Omental fat pad (tissue), 4 donors: ENCODE data around the gene ATP1A2. TPM values are rescaled to one million over a fixed set of nuclear protein-coding genes. Genes with fewer than 3 reads are reported as not detected.

Source experiments
- ATAC-seq: fragments of 150-250 bp; one replicate; pipeline ENCODE4 v1.9.1; 2016; ENCODE audit warnings: mild to moderate bottlenecking, moderate library complexity; ENCODE audit not compliant: low FRiP score
- DNase-seq: peaks from one replicate; pipeline ENCODE4 v3.0.0-alpha.2; 2019; ENCODE audit warnings: low spot score
- total RNA-seq, 4 donors: library from RNA; depleted of rRNA; stranded (reverse); fragments of >200 nt; gene quantifications; one replicate each; pipeline ENCODE4 v1.1.0, GENCODE V29; 2016
- TF ChIP-seq, protein P1 (sequence below), 3 donors: fragments of 450-650 bp; IDR thresholded peaks; one replicate each; pipeline ENCODE4 v1.5.1; 2016 to 2017; ENCODE audit warnings: antibody characterized with exemption in 3 of 3, mild to moderate bottlenecking in 3 of 3, moderate library complexity in 2 of 3

Gene ATP1A2
- total RNA-seq, 4 donors from 2014 or later: 45.5 to 91.1 (median 76.3) TPM

DNA sequence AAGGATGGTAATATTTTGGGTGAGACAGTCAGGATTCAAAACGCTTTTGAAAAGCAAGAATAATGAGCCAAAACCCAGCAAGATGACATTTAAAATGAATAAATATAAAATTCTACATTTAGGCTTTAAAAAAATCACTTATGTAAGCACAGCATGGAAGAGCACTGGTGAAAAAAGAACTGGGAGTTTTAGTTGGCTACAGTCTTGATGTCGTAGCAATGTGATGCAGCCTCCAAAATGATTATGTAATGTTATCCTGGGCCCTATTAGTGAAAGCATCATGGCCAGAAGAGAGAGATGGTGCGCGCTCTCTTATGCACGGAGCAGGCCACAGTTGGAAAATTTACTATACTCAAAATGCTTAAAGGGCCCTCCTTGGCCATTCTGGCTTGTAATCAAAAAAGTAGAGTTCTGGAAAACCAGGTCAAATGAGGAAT is 29.1 kb upstream of the ATP1A2 start:
- TF ChIP-seq, protein P1, sequence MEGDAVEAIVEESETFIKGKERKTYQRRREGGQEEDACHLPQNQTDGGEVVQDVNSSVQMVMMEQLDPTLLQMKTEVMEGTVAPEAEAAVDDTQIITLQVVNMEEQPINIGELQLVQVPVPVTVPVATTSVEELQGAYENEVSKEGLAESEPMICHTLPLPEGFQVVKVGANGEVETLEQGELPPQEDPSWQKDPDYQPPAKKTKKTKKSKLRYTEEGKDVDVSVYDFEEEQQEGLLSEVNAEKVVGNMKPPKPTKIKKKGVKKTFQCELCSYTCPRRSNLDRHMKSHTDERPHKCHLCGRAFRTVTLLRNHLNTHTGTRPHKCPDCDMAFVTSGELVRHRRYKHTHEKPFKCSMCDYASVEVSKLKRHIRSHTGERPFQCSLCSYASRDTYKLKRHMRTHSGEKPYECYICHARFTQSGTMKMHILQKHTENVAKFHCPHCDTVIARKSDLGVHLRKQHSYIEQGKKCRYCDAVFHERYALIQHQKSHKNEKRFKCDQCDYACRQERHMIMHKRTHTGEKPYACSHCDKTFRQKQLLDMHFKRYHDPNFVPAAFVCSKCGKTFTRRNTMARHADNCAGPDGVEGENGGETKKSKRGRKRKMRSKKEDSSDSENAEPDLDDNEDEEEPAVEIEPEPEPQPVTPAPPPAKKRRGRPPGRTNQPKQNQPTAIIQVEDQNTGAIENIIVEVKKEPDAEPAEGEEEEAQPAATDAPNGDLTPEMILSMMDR (IDR thresholded peaks at IDR 0.05): no peak
- no peak for ATAC-seq
- no peak for DNase-seq

DNA sequence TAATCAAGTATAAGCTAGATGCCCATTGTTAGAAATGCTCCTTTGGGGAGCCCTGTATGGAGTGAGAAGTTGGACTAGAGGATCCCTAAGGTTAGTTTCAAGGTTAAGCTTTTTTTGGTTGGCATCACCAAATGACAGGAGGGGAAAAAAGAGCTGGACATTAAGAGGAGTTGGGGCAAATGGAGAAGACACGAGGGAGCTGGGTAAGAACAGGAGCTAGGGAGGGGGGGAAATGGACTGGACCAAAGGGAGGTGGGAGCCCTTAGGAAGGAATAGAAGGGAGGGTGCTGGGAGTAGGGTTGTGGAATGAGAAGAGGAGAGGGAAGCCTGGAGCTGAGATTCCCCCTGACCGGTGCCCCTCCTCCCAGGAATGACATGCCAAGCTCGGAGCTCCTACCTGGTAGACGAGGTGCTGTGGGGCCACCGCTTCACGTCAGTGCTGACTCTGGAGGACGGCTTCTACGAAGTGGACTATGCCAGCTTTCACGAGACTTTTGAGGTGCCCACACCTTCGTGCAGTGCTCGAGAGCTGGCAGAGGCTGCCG is 28.4 kb upstream of the ATP1A2 start:
- ATAC-seq (no peak), DNase-seq (no peak)
- TF ChIP-seq, protein P1 (IDR thresholded peaks at IDR 0.05): no peak

DNA sequence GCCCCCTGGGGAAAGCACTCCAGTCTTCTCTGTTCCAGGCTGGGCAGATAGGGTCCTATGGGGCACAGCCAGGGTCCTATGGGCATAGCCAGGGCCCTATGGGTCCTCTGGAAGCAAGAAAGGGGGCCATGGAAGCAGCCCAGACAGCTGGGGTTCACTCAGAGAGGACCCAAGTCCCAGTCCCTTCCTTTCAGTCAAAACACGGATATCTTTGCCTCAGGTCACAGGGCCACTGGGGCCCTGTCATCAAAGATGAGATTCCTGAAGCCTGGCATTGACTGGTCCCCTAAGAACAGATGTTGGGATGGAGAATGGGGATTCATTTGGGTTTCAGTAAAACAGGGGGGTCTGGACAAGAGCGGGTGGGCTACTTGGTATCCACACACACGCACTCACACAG is 25.7 kb upstream of the ATP1A2 start:
- ATAC-seq (no peak), DNase-seq (no peak)
- TF ChIP-seq, protein P1 (IDR thresholded peaks at IDR 0.05): no peak

DNA sequence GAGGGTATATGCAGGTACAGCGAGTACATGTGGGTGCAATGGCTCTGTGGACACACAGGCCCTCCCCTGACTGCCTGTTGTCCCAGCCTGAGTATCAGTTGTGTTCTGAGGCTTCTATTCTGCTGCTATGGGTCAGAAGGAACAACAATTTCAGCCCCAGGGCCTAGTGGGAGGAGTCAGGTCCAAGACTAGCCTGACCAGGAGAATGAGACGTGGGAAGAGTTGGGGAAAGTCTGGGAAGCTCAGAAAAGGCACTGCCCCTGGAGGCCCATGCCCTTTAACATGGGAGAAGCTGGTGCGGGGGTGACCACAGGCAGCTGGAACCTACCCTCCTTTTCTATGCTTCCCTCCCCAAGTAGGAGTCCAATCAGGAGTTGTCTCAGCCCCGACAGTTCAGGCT is 24.8 kb upstream of the ATP1A2 start:
- TF ChIP-seq, protein P1 (IDR thresholded peaks at IDR 0.05): no peak
- ATAC-seq: no peak
- no peak for DNase-seq

DNA sequence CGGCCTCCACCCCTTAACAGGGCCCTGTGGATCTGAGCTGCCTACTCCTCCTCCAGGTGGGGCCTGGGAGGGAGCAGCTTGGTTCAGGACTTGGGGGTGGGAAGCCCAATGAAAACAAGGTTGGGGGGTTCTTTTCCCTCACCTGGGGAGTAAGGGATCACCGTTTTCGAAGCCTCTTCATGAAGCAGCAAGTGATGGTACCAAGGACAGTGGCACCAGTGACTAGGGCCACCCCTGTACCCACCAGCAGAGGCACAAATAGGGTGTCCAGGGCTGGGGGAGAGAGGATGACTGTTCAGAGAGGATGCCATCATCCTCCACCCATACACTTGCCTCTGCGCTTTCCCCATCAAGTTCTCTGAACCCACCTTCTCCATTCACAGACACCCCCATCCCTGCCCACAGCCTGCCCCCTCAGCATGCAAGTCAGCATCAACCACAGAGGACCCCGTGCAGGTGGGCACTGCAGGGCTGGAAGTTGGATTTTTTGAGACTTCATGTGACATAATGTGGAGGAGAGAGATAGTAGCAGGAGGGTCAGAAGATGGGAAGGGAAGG is 23.8 kb upstream of the ATP1A2 start:
- TF ChIP-seq, protein P1 (IDR thresholded peaks at IDR 0.05): no peak
- DNase-seq (no peak), ATAC-seq (no peak)

DNA sequence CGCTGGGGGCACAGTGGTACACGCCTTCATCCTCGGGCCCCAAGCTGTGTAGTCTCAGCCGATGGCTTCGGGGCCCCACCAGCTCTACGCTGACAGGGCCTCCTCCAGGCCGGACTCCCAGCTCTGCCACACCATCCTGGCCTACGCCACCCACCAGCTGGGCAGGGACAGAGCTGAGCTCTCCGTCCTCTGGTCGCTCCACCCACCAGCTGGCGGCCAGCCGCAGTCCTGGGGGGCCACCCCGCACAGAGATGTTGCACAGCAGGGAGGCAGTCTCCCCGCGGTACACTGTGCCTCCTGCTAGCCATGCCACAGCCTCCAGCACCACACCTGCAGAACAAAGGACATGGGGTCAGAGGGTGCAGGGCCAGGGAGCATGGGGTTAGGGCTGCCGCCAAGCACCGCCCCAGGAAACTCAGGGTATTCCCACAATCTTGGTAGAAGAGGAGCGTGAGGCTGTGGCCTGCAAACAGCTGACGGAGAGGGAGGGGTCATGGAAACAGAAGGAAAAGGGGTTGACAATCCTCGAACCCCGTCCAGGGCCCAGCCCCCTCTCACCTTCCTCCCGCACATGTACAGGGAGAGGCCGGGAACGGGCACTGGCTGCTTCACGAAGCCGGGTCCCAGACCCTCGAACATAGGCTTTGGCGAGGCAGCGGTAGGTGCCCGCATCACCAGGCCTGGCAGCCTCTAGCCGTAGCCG is 23.0 kb upstream of the ATP1A2 start:
- no peak for ATAC-seq
- TF ChIP-seq, protein P1 (IDR thresholded peaks at IDR 0.05): no peak
- DNase-seq: no peak

DNA sequence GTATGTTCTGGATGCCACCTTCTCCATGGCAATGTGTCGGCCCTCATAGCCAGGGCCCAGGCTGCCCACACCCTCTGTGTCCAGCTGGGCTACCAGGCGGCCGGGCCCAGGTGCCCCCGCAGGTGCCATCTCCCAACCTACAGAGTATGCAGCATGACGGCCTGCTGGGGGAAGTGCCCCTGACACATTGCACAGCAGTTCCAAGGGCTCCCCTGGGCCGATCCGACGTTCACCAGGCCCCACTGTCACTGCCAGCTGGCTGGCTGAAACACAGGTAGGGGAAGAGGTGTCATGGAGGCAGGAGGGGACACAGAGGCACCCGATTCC is 22.5 kb upstream of the ATP1A2 start:
- TF ChIP-seq, protein P1 (IDR thresholded peaks at IDR 0.05): no peak
- ATAC-seq (no peak), DNase-seq (no peak)
